Endothelial cell of umbilical vein (primary cell): ENCODE measurements around the gene GAK.

Experiments
- POLR2AphosphoS5 ChIP-seq: IDR thresholded peaks from 2 replicates; pipeline ENCODE4 v1.6.1; 2012; ENCODE audit warnings: low read depth, mild to moderate bottlenecking, control low read depth, low read length, moderate library complexity; ENCODE audit not compliant: insufficient read depth
- TF ChIP-seq, protein P1 (sequence below), 2 donors: IDR thresholded peaks; 1 replicate in 1 of 2; 2 replicates in 1 of 2; pipeline ENCODE4 v1.5.1; 2011; ENCODE audit warnings: low read length in 2 of 2, mild to moderate bottlenecking in 2 of 2, moderate library complexity in 2 of 2, control low read depth in 1 of 2, inconsistent platforms in 1 of 2, low read depth in 1 of 2; ENCODE audit not compliant: insufficient read depth in 1 of 2; ENCODE audit errors: extremely low read depth in 1 of 2

DNA sequence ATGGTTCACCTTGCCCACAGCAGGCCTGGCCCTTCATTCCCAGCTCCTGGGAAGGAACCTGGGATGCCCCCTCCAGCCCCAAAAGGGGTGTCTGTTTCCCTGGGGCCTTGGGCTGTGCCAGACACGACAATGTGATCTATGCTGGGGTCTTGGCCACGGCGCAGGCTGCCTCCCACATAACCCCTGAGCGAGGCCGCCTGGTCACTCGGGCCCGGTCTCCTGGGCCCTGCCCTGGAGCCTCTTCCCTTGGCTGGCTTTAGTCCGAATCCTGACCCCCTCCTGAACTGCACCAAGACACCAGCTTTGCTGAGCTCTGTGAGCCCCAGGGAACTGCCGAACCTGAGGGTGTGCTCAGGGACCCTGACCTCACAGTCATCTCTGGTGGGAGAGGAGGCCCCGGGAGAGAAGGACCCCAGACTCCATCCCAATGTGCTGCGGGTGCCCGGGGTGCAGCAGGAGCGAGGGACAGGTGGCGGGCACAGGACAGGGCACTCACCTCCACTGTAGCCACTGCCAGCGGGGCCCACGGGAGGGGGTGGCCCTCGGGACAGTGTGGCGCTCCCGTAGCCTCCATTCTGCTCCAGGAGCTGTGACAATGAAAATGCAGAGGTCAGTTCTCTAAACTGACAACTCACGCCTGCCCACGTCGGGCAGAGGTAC lies 42.0 kb downstream of the GAK start:
- TF ChIP-seq, protein P1, sequence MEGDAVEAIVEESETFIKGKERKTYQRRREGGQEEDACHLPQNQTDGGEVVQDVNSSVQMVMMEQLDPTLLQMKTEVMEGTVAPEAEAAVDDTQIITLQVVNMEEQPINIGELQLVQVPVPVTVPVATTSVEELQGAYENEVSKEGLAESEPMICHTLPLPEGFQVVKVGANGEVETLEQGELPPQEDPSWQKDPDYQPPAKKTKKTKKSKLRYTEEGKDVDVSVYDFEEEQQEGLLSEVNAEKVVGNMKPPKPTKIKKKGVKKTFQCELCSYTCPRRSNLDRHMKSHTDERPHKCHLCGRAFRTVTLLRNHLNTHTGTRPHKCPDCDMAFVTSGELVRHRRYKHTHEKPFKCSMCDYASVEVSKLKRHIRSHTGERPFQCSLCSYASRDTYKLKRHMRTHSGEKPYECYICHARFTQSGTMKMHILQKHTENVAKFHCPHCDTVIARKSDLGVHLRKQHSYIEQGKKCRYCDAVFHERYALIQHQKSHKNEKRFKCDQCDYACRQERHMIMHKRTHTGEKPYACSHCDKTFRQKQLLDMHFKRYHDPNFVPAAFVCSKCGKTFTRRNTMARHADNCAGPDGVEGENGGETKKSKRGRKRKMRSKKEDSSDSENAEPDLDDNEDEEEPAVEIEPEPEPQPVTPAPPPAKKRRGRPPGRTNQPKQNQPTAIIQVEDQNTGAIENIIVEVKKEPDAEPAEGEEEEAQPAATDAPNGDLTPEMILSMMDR (IDR thresholded peaks at IDR 0.05; ENCODE audit: extremely low read depth in 1 of 2, insufficient read depth in 1 of 2, low read depth in 1 of 2, low read length in 2 of 2): no peak
- no peak for TF ChIP-seq POLR2AphosphoS5
